B cell (primary cell): ENCODE results near the gene ZNF625. TPM values are rescaled to one million over a fixed set of nuclear protein-coding genes. Genes with fewer than 3 reads are reported as not detected.

Source experiments
- ATAC-seq: fragments of 200-7000 bp; cut with Tn5 transposase; one replicate; pipeline ENCODE4 v1.10.0; 2021; ENCODE audit warnings: low read depth, mild to moderate bottlenecking, moderate number of reproducible peaks, moderate library complexity
- CTCF ChIA-PET: fragments of 350-600 bp; sonication (Branson Sonifier 250); formaldehyde crosslinking; loops from one replicate; lab custom pipeline; 2021; ENCODE audit warnings: antibody characterized with exemption, inconsistent platforms; lab: Charles Lee
- POLR2A ChIA-PET: fragments of 350-600 bp; sonication (Branson Sonifier 250); formaldehyde crosslinking; loops from one replicate; lab custom pipeline; 2021; ENCODE audit warnings: antibody characterized with exemption; lab: Charles Lee
- DNase-seq: peaks from one replicate; pipeline ENCODE4 v3.0.0; 2013
- H2AFZ ChIP-seq: 2 replicates; pipeline ENCODE4 v1.6.1; 2012; ENCODE audit warnings: mild to moderate bottlenecking, low read depth, low read length; ENCODE audit not compliant: insufficient read depth, poor library complexity, severe bottlenecking
- H3K27ac ChIP-seq, 2 donors: 1 replicate in 1 of 2; 2 replicates in 1 of 2; pipeline ENCODE4 v1.5.1; 2012 to 2013; ENCODE audit warnings: low read length in 2 of 2, mild to moderate bottlenecking in 2 of 2, moderate library complexity in 1 of 2
- H3K27me3 ChIP-seq, 4 experiments: fragments of 200-600 bp in 1 of 4; sonication (generic) in 1 of 4; replicated peaks in 1 of 4; 1 replicate in 2 of 4; 2 replicates in 2 of 4; pipeline versions ENCODE4 v1.6.1 to v1.7.0; 2013 to 2016; ENCODE audit warnings: low read length in 3 of 4, mild to moderate bottlenecking in 2 of 4, mixed read lengths in 1 of 4, moderate library complexity in 1 of 4; ENCODE audit not compliant: insufficient read depth in 4 of 4, control insufficient read depth in 3 of 4; ENCODE audit errors: control extremely low read depth in 1 of 4
- H3K36me3 ChIP-seq, 2 experiments: replicated peaks in 1 of 2; 1 replicate in 1 of 2; 2 replicates in 1 of 2; pipeline versions ENCODE4 v1.6.1 to v1.7.1; 2013; ENCODE audit warnings: low read length in 1 of 2; ENCODE audit not compliant: insufficient read depth in 2 of 2, control insufficient read depth in 1 of 2; ENCODE audit errors: control extremely low read depth in 1 of 2, extremely low read depth in 1 of 2
- H3K4me1 ChIP-seq, 2 donors: fragments of 200-600 bp in 1 of 2; sonication (generic) in 1 of 2; 1 replicate in 1 of 2; 2 replicates in 1 of 2; pipeline versions ENCODE4 v1.5.1 to v1.6.1; 2013 to 2017; ENCODE audit warnings: low read length in 2 of 2; ENCODE audit not compliant: control insufficient read depth in 2 of 2, insufficient read depth in 2 of 2
- H3K4me2 ChIP-seq: replicated peaks from 2 replicates; pipeline ENCODE3; 2012; ENCODE audit warnings: mild to moderate bottlenecking, low read depth, low read length; ENCODE audit not compliant: poor library complexity, severe bottlenecking
- H3K4me3 ChIP-seq, 5 experiments: fragments of 200-600 bp in 1 of 5; sonication (generic) in 1 of 5; 1 replicate in 3 of 5; 2 replicates in 2 of 5; pipeline versions ENCODE4 v1.5.1 to v1.7.0; 2011 to 2016; ENCODE audit warnings: low read length in 4 of 5, mild to moderate bottlenecking in 4 of 5, low read depth in 2 of 5, control low read depth in 1 of 5, moderate library complexity in 1 of 5; ENCODE audit not compliant: insufficient read depth in 1 of 5; ENCODE audit errors: control extremely low read depth in 1 of 5, extremely low read depth in 1 of 5
- H3K79me2 ChIP-seq: fragments of 200-600 bp; sonication (generic); one replicate; pipeline ENCODE4 v1.6.0; 2016; ENCODE audit warnings: low read length; ENCODE audit not compliant: control insufficient read depth, insufficient read depth
- H3K9ac ChIP-seq: fragments of 200-600 bp; sonication (generic); 2 replicates; pipeline ENCODE4 v1.6.1; 2017; ENCODE audit warnings: mild to moderate bottlenecking, low read length, moderate library complexity
- H3K9me3 ChIP-seq, 3 donors: one replicate each; pipeline versions ENCODE4 v1.6.1 to v1.7.1; 2013; ENCODE audit warnings: low read length in 2 of 3; ENCODE audit not compliant: control insufficient read depth in 2 of 3, insufficient read depth in 1 of 3; ENCODE audit errors: control extremely low read depth in 1 of 3
- H4K20me1 ChIP-seq: 2 replicates; pipeline ENCODE4 v1.6.0; 2012; ENCODE audit warnings: mild to moderate bottlenecking, low read length; ENCODE audit not compliant: insufficient read depth, control insufficient read depth, poor library complexity, severe bottlenecking
- H3K27ac Mint-ChIP-seq: one replicate; pipeline ENCODE4 v1.8.0; 2021; ENCODE audit warnings: mixed read lengths
- H3K27me3 Mint-ChIP-seq: one replicate; pipeline ENCODE4 v1.8.0; 2021; ENCODE audit warnings: mixed read lengths
- H3K4me1 Mint-ChIP-seq: one replicate; pipeline ENCODE4 v1.8.0; 2021; ENCODE audit warnings: mixed read lengths
- H3K4me3 Mint-ChIP-seq: one replicate; pipeline ENCODE4 v1.8.0; 2021; ENCODE audit warnings: mixed read lengths
- H3K9me3 Mint-ChIP-seq: one replicate; pipeline ENCODE4 v1.8.0; 2022; ENCODE audit warnings: mixed read lengths; ENCODE audit not compliant: insufficient read depth
- EZH2 ChIP-seq: IDR thresholded peaks from 2 replicates; pipeline ENCODE4 v1.6.1; 2012; ENCODE audit warnings: borderline replicate concordance, low read depth, mild to moderate bottlenecking, moderate library complexity, low read length; ENCODE audit not compliant: insufficient read depth, poor library complexity, severe bottlenecking
- whole genome bisulfite sequencing: methylation state at CpG from one replicate; pipeline ENCODE4 v1.1.5; 2013; ENCODE audit warnings: missing lambda C conversion rate; ENCODE audit not compliant: insufficient coverage; 5-methylcytosine and 5-hydroxymethylcytosine counted together
- intact Hi-C: fragments of 100-400 bp; cut with micrococcal nuclease; formaldehyde crosslinking; loops from one replicate; pipeline ENCODE4 v1.10.0; 2022
- polyA plus RNA-seq: library from polyadenylated mRNA; depleted of rRNA; stranded (reverse); fragments of >200 nt; gene quantifications from 2 replicates; pipeline ENCODE4 v1.2.3, GENCODE V29; 2012
- total RNA-seq, 2 donors: library from RNA; stranded (reverse); fragments of 120-200 nt in 1 of 2; gene quantifications; 1 replicate in 1 of 2; 2 replicates in 1 of 2; pipeline versions ENCODE4 v1.2.3 to v1.2.4, GENCODE V29; 2013 to 2022
- TF ChIP-seq, protein P1 (sequence below): fragments of 200-600 bp; IDR thresholded peaks from one replicate; pipeline ENCODE4 v1.8.0; 2022; ENCODE audit warnings: antibody characterized with exemption, mild to moderate bottlenecking

Gene ZNF625
- total and polyA plus RNA-seq, 2 donors (not counting 1 experiment from before 2014, with no cell fraction given): 0.60 to 9.8 TPM

DNA sequence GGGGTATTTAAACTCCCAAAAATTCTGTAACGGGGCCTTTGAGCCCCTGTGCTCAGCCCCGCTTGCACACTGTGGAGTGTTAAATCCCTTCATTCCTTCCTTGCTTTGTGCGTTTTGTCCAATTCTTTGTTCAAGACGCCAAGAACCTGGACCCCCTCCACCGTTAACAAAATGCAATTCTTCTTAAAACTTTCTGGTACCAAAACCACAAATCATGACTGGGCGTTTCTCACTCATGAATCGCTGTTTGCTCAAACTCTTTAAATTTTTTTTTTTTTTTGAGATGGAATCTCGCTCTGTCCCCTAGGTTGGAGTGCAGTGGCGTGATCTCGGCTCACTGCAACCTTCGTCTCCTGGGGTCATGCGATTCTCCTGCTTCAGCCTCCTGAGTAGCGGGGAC is 17.3 kb downstream of the ZNF625 start:
- Histone ChIP-seq H3K9ac (peak overlapping the region; percentile 87), H3K4me2 (peak overlapping the region; percentile 83), H4K20me1 (no peaks in the 10 kb centered on the region), H3K27ac (no peak overlapping the region), H3K27me3 (no peaks in the 10 kb centered on the region), H3K9me3 (peaks cover 0 to 2% (median 0%) of the 10 kb centered on the region in 3 donors), H2AFZ (peak overlapping the region; percentile 91), H3K36me3 (peaks cover 0 to 16% of the 10 kb centered on the region in 2 experiments), H3K79me2 (peaks cover 18% of the 10 kb centered on the region), H3K4me3 (peak overlapping the region; percentile 73 to 93 (median 83)), H3K4me1 (peaks cover 15 to 23% of the 10 kb centered on the region in 2 donors)
- peak overlapping the region; percentile 84 for H3K4me3 Mint-ChIP-seq
- TF ChIP-seq, protein P1, sequence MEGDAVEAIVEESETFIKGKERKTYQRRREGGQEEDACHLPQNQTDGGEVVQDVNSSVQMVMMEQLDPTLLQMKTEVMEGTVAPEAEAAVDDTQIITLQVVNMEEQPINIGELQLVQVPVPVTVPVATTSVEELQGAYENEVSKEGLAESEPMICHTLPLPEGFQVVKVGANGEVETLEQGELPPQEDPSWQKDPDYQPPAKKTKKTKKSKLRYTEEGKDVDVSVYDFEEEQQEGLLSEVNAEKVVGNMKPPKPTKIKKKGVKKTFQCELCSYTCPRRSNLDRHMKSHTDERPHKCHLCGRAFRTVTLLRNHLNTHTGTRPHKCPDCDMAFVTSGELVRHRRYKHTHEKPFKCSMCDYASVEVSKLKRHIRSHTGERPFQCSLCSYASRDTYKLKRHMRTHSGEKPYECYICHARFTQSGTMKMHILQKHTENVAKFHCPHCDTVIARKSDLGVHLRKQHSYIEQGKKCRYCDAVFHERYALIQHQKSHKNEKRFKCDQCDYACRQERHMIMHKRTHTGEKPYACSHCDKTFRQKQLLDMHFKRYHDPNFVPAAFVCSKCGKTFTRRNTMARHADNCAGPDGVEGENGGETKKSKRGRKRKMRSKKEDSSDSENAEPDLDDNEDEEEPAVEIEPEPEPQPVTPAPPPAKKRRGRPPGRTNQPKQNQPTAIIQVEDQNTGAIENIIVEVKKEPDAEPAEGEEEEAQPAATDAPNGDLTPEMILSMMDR: no peak
- no peak for TF ChIP-seq EZH2
- intact Hi-C loops: no loop called here
- ChIA-PET POLR2A (no interaction called here), CTCF (interaction anchor here (1.0 to 3.5 kb wide), 5 partner anchors 13 to 341 kb away, joined by 3 to 85 read pairs (median 3); partner anchors contain the start of genes ZNF491 and ZNF700)
- peaks cover 34% of the 10 kb centered on the region for H3K4me1 Mint-ChIP-seq
- H3K27me3 Mint-ChIP-seq: no peaks in the 10 kb centered on the region
- 29% methylated on average over 10 of the region's 13 CpGs for WGBS
- ATAC-seq (no peak), DNase-seq (no peak)
- H3K9me3 Mint-ChIP-seq: no peaks in the 10 kb centered on the region
- no peak overlapping the region for H3K27ac Mint-ChIP-seq

- POLR2A ChIA-PET: no interaction called here
- peak overlapping the region; percentile 2 for H3K27ac Mint-ChIP-seq
- WGBS: 38% methylated on average over 2 of the region's 7 CpGs
Observed at GRCh38 chr19:12137221-12137940, 19.2 kb downstream of the ZNF625 start.

More at GRCh38 chr19:12137221-12137940, 19.2 kb downstream of the ZNF625 start:
- Mint-ChIP-seq H3K4me1 (peaks cover 34% of the 10 kb centered on the region), H3K27me3 (no peaks in the 10 kb centered on the region), H3K9me3 (peaks cover 4% of the 10 kb centered on the region), H3K4me3 (peak overlapping the region; percentile 50)
- Histone ChIP-seq H3K9me3 (peaks cover 7 to 14% (median 9%) of the 10 kb centered on the region in 3 donors), H3K79me2 (peaks cover 18% of the 10 kb centered on the region), H2AFZ (no peak overlapping the region), H3K9ac (no peak overlapping the region), H4K20me1 (no peaks in the 10 kb centered on the region), H3K4me1 (peaks cover 15 to 23% of the 10 kb centered on the region in 2 donors), H3K4me3 (no peak overlapping the region), H3K36me3 (peaks cover 8 to 33% of the 10 kb centered on the region in 2 experiments), H3K27ac (no peak overlapping the region), H3K27me3 (no peaks in the 10 kb centered on the region), H3K4me2 (no peak overlapping the region)
- ATAC-seq (no peak), DNase-seq (peak; percentile 64)
- intact Hi-C loops: no loop called here
- no peak for TF ChIP-seq EZH2
- TF ChIP-seq, protein P1: peak; percentile 68
- CTCF ChIA-PET: interaction anchor here (0.6 to 3.5 kb wide), 16 partner anchors 11 to 465 kb away, joined by 3 to 22 read pairs (median 4); partner anchors contain the start of genes ZNF136, ZNF491, ZNF700 and ZNF878
